Liver (tissue), 9 donors: Measurements from ENCODE around the gene EIF4G2. TPM values are rescaled to one million over a fixed set of nuclear protein-coding genes. Genes with fewer than 3 reads are reported as not detected.

Experiments
- DNase-seq: peaks from one replicate; pipeline ENCODE4 v3.0.0-alpha.2; 2017; ENCODE audit warnings: low spot score
- H3K27ac ChIP-seq, 2 donors: one replicate each; pipeline ENCODE4 v1.7.0; 2013; ENCODE audit warnings: inconsistent platforms in 2 of 2, low read length in 2 of 2, control low read depth in 1 of 2, low read depth in 1 of 2, mild to moderate bottlenecking in 1 of 2
- H3K27me3 ChIP-seq, 4 donors: one replicate each; pipeline versions ENCODE4 v1.6.1 to v1.7.0; 2013; ENCODE audit warnings: low read length in 3 of 4, inconsistent platforms in 1 of 4, mild to moderate bottlenecking in 1 of 4, moderate library complexity in 1 of 4; ENCODE audit not compliant: control insufficient read depth in 4 of 4, insufficient read depth in 4 of 4
- H3K36me3 ChIP-seq, 4 donors: one replicate each; pipeline versions ENCODE4 v1.6.1 to v1.7.0; 2013; ENCODE audit warnings: low read length in 3 of 4, mild to moderate bottlenecking in 3 of 4, low read depth in 1 of 4, moderate library complexity in 1 of 4; ENCODE audit not compliant: control insufficient read depth in 4 of 4, insufficient read depth in 3 of 4
- H3K4me1 ChIP-seq, 4 donors: one replicate each; pipeline versions ENCODE4 v1.6.1 to v1.7.0; 2013; ENCODE audit warnings: low read length in 3 of 4, mild to moderate bottlenecking in 3 of 4, moderate library complexity in 1 of 4; ENCODE audit not compliant: control insufficient read depth in 4 of 4, insufficient read depth in 4 of 4
- H3K4me3 ChIP-seq, 3 donors: one replicate each; pipeline versions ENCODE4 v1.6.1 to v1.7.0; 2013; ENCODE audit warnings: low read length in 3 of 3, control low read depth in 1 of 3, low read depth in 1 of 3, mild to moderate bottlenecking in 1 of 3
- H3K9ac ChIP-seq, 2 donors: one replicate each; pipeline ENCODE4 v1.7.0; 2013; ENCODE audit warnings: low read length in 2 of 2, mild to moderate bottlenecking in 2 of 2, moderate library complexity in 2 of 2, control low read depth in 1 of 2, low read depth in 1 of 2
- H3K9me3 ChIP-seq, 4 donors: one replicate each; pipeline versions ENCODE4 v1.6.1 to v1.7.0; 2013; ENCODE audit warnings: low read length in 3 of 4; ENCODE audit not compliant: control insufficient read depth in 4 of 4
- ATF3 ChIP-seq: IDR thresholded peaks from 2 replicates; pipeline ENCODE4 v1.6.1; 2016; ENCODE audit warnings: antibody characterized with exemption
- CTCF ChIP-seq: fragments of 150-350 bp; IDR thresholded peaks from 2 replicates; pipeline ENCODE4 v1.5.1; 2017; ENCODE audit warnings: improper control_type of control experiment, low read depth, low read length; ENCODE audit not compliant: missing input control
- EGR1 ChIP-seq, 2 donors: IDR thresholded peaks; 2 replicates each; pipeline ENCODE4 v1.6.1; 2016 to 2018; ENCODE audit warnings: antibody characterized with exemption in 2 of 2, low read depth in 2 of 2
- FOXA1 ChIP-seq: IDR thresholded peaks from 2 replicates; pipeline ENCODE4 v1.6.1; 2016; ENCODE audit warnings: antibody characterized with exemption
- FOXA2 ChIP-seq: IDR thresholded peaks from 2 replicates; pipeline ENCODE4 v1.6.1; 2016; ENCODE audit warnings: antibody characterized with exemption
- GABPA ChIP-seq, 2 donors: IDR thresholded peaks in 1 of 2; conservative IDR thresholded peaks in 1 of 2; 2 replicates each; pipeline ENCODE4 v1.6.1; 2016; ENCODE audit warnings: antibody characterized with exemption in 2 of 2, mild to moderate bottlenecking in 1 of 2, moderate library complexity in 1 of 2
- HNF4A ChIP-seq, 2 donors: conservative IDR thresholded peaks; 2 replicates each; pipeline ENCODE4 v1.6.1; 2016; ENCODE audit warnings: antibody characterized with exemption in 2 of 2, mild to moderate bottlenecking in 2 of 2
- HNF4G ChIP-seq: IDR thresholded peaks from 2 replicates; pipeline ENCODE4 v1.6.1; 2016; ENCODE audit warnings: antibody characterized with exemption
- JUND ChIP-seq, 2 donors: IDR thresholded peaks; 2 replicates each; pipeline ENCODE4 v1.6.1; 2016; ENCODE audit warnings: antibody characterized with exemption in 2 of 2
- MAX ChIP-seq: IDR thresholded peaks from 2 replicates; pipeline ENCODE4 v1.6.1; 2016; ENCODE audit warnings: antibody characterized with exemption
- NR2F2 ChIP-seq: IDR thresholded peaks from 2 replicates; pipeline ENCODE4 v1.6.1; 2016; ENCODE audit warnings: antibody characterized with exemption
- RAD21 ChIP-seq, 2 donors: IDR thresholded peaks; 2 replicates each; pipeline ENCODE4 v1.6.1; 2016; ENCODE audit warnings: antibody characterized with exemption in 2 of 2, mild to moderate bottlenecking in 2 of 2
- RXRA ChIP-seq, 2 donors: IDR thresholded peaks; 2 replicates each; pipeline ENCODE4 v1.6.1; 2017 to 2018; ENCODE audit warnings: antibody characterized with exemption in 2 of 2, mild to moderate bottlenecking in 1 of 2
- SP1 ChIP-seq: IDR thresholded peaks from 2 replicates; pipeline ENCODE4 v1.6.1; 2018; ENCODE audit warnings: antibody characterized with exemption, mild to moderate bottlenecking
- TAF1 ChIP-seq: conservative IDR thresholded peaks from 2 replicates; pipeline ENCODE4 v1.6.1; 2016; ENCODE audit warnings: antibody characterized with exemption, mild to moderate bottlenecking
- YY1 ChIP-seq: IDR thresholded peaks from 2 replicates; pipeline ENCODE4 v1.6.1; 2016; ENCODE audit warnings: antibody characterized with exemption, mild to moderate bottlenecking
- WGBS: extraction: QIAGEN DNeasy Blood & Tissue Kit; methylation state at CpG from one replicate; pipeline ENCODE4 v1.1.7; 2013; 5-methylcytosine and 5-hydroxymethylcytosine counted together
- polyA plus RNA-seq, 2 donors: library from polyadenylated mRNA; stranded (reverse) in 1 of 2; unstranded in 1 of 2; fragments of 200-250 nt in 1 of 2; fragments of >200 nt in 1 of 2; fragmentation: Nextera tagmentation in 1 of 2; extraction: Ambion mirVana in 1 of 2; gene quantifications; one replicate each; pipeline versions ENCODE4 v1.2.1 to v1.2.3, GENCODE V29; 2013 to 2015
- total RNA-seq, 2 donors: library from RNA; depleted of rRNA; stranded (reverse); fragments of >200 nt; gene quantifications; one replicate each; pipeline ENCODE4 v1.2.3, GENCODE V29; 2014
- TF ChIP-seq, protein P1 (sequence below): IDR thresholded peaks from 2 replicates; pipeline ENCODE4 v1.6.1; 2016; ENCODE audit warnings: antibody characterized with exemption
- donor health status: healthy.
- donor health status: healthy.
- donor health status: healthy.
- donor health status: healthy.
- donor health status: healthy.

Gene EIF4G2
- total and polyA plus RNA-seq, 4 donors, result 126 to 268 (median 209) TPM

- TF ChIP-seq MAX (no peak), EGR1 (IDR thresholded peaks at IDR 0.05; ENCODE audit: low read depth in 2 of 2) (no peak), HNF4A (conservative IDR thresholded peaks at IDR 0.05) (no peak)
- no peaks in the 10 kb centered on the region for H3K9me3 ChIP-seq
- H3K9ac ChIP-seq, result no peak overlapping the region
- peaks cover 13 to 74% (median 59%) of the 10 kb centered on the region in 4 donors for H3K36me3 ChIP-seq
- no peaks in the 10 kb centered on the region for H3K27me3 ChIP-seq
- WGBS, result 95% methylated on average over 1 of the region's 1 CpG
- H3K4me3 ChIP-seq, result no peak overlapping the region
- no peak overlapping the region for H3K27ac ChIP-seq
- H3K4me1 ChIP-seq, result peaks cover 0 to 2% (median 0%) of the 10 kb centered on the region in 4 donors
- no peak for DNase-seq
Measured at GRCh38 chr11:10758957-10759356, 49.8 kb downstream of the EIF4G2 start.

GRCh38 chr11:10752486-10752885 is 56.2 kb downstream of the EIF4G2 start:
- Histone ChIP-seq H3K9ac (peak overlapping the region; percentile 75 to 96), H3K4me3 (peak overlapping the region; percentile 73 to 98 (median 81)), H3K36me3 (peaks cover 4 to 27% (median 20%) of the 10 kb centered on the region in 4 donors), H3K9me3 (no peaks in the 10 kb centered on the region), H3K4me1 (peaks cover 0 to 14% (median 12%) of the 10 kb centered on the region in 4 donors), H3K27ac (no peak overlapping the region), H3K27me3 (no peaks in the 10 kb centered on the region)
- 32% methylated on average over 7 of the region's 7 CpGs for WGBS
- DNase-seq, result no peak
- TF ChIP-seq RXRA (IDR thresholded peaks at IDR 0.05) (peak; percentile 53 to 66), FOXA2 (no peak), HNF4G (no peak), YY1 (no peak), SP1 (no peak), CTCF (no peak), TAF1 (no peak), GABPA (IDR thresholded peaks at IDR 0.05 in 1 of 2, conservative IDR thresholded peaks at IDR 0.05 in 1 of 2) (peak in 1 of 2 donors; percentile 20)

DNA sequence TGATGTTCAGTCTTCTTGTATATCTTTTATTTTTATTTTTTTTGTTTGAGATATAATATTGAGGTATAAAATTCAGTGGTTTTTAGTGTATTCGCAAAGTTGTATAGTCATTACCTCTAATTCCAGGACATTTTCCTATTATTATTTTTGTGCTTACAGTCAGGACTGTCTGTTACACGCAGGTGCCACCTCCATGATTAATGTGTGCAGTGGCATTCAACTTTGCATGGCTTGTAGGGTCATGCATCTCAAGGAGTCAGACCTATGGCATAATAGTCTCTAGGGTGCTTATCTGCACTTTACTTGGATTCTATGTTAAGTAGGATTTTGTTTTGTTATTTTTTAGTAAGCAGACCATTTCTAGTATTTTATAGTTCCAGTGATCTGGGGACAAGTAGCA is 56.7 kb downstream of the EIF4G2 start:
- TF ChIP-seq FOXA1 (no peak), YY1 (peak; percentile 23)
- Histone ChIP-seq H3K9me3 (no peaks in the 10 kb centered on the region), H3K9ac (peak overlapping the region; percentile 75 to 96), H3K4me3 (peak overlapping the region; percentile 73 to 98 (median 81)), H3K27me3 (no peaks in the 10 kb centered on the region), H3K4me1 (peaks cover 0 to 14% (median 12%) of the 10 kb centered on the region in 4 donors), H3K27ac (no peak overlapping the region), H3K36me3 (peaks cover 4 to 23% (median 17%) of the 10 kb centered on the region in 4 donors)
- DNase-seq, result no peak
- 24% methylated on average over 2 of the region's 2 CpGs for WGBS

- no peak for DNase-seq
Measured at GRCh38 chr11:10751581-10751940, 57.2 kb downstream of the EIF4G2 start.

More at GRCh38 chr11:10751581-10751940, 57.2 kb downstream of the EIF4G2 start:
- Histone ChIP-seq H3K9me3 (no peaks in the 10 kb centered on the region), H3K4me3 (peak overlapping the region; percentile 73 to 98 (median 81)), H3K27ac (peak overlapping the region; percentile 93 to 99), H3K9ac (peak overlapping the region; percentile 75 to 96), H3K27me3 (no peaks in the 10 kb centered on the region), H3K36me3 (peaks cover 4 to 23% (median 12%) of the 10 kb centered on the region in 4 donors), H3K4me1 (peaks cover 0 to 14% (median 12%) of the 10 kb centered on the region in 4 donors)
- TF ChIP-seq MAX (no peak), HNF4A (conservative IDR thresholded peaks at IDR 0.05) (no peak), CTCF (no peak), EGR1 (IDR thresholded peaks at IDR 0.05; ENCODE audit: low read depth in 2 of 2) (no peak), HNF4G (no peak), ATF3 (no peak), NR2F2 (no peak), RAD21 (IDR thresholded peaks at IDR 0.05) (no peak), JUND (IDR thresholded peaks at IDR 0.05) (no peak), SP1 (no peak), FOXA2 (no peak)
- TF ChIP-seq, protein P1, sequence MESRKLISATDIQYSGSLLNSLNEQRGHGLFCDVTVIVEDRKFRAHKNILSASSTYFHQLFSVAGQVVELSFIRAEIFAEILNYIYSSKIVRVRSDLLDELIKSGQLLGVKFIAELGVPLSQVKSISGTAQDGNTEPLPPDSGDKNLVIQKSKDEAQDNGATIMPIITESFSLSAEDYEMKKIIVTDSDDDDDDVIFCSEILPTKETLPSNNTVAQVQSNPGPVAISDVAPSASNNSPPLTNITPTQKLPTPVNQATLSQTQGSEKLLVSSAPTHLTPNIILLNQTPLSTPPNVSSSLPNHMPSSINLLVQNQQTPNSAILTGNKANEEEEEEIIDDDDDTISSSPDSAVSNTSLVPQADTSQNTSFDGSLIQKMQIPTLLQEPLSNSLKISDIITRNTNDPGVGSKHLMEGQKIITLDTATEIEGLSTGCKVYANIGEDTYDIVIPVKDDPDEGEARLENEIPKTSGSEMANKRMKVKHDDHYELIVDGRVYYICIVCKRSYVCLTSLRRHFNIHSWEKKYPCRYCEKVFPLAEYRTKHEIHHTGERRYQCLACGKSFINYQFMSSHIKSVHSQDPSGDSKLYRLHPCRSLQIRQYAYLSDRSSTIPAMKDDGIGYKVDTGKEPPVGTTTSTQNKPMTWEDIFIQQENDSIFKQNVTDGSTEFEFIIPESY, result no peak
- WGBS, result under 1% methylated on average over 14 of the region's 14 CpGs
